OCI-LY1 (cell line): ENCODE data around the gene SPOCK1.

Source experiments
- H2AFZ ChIP-seq: fragments of 200-600 bp; sonication (generic), shearing (Covaris generic); 2 replicates; pipeline ENCODE4 v1.6.0; 2014; ENCODE audit warnings: antibody characterized with exemption, mild to moderate bottlenecking, low read length
- H3F3A ChIP-seq: fragments of 200-600 bp; sonication (generic), shearing (Covaris generic); 2 replicates; pipeline ENCODE4 v1.6.0; 2014; ENCODE audit warnings: mild to moderate bottlenecking, antibody characterized with exemption, low read length, moderate library complexity; ENCODE audit not compliant: insufficient read depth
- H3K27ac ChIP-seq: fragments of 200-600 bp; sonication (generic); 2 replicates; pipeline ENCODE4 v1.5.1; 2014; ENCODE audit warnings: low read length, mixed run types, mild to moderate bottlenecking, low read depth; ENCODE audit not compliant: poor library complexity, severe bottlenecking
- H3K27me3 ChIP-seq: fragments of 200-600 bp; sonication (generic); 2 replicates; pipeline ENCODE4 v1.6.0; 2014; ENCODE audit warnings: antibody characterized with exemption, mild to moderate bottlenecking, low read length, moderate library complexity; ENCODE audit not compliant: insufficient read depth
- H3K36me3 ChIP-seq: fragments of 200-600 bp; sonication (generic); 2 replicates; pipeline ENCODE4 v1.6.1; 2014; ENCODE audit warnings: mild to moderate bottlenecking, antibody characterized with exemption, low read length, moderate library complexity, mixed read lengths; ENCODE audit not compliant: insufficient read depth
- H3K4me1 ChIP-seq: fragments of 200-600 bp; sonication (generic); 2 replicates; pipeline ENCODE4 v1.5.1; 2014; ENCODE audit warnings: mild to moderate bottlenecking, low read length, moderate library complexity; ENCODE audit not compliant: insufficient read depth, severe bottlenecking
- H3K4me2 ChIP-seq: fragments of 200-600 bp; sonication (generic), shearing (Covaris generic); 2 replicates; pipeline ENCODE4 v1.6.1; 2014; ENCODE audit warnings: low read length
- H3K4me3 ChIP-seq: fragments of 200-600 bp; sonication (generic); 2 replicates; pipeline ENCODE4 v1.5.1; 2014; ENCODE audit warnings: low read length, low read depth, mild to moderate bottlenecking, mixed read lengths; ENCODE audit not compliant: poor library complexity, severe bottlenecking
- H3K79me2 ChIP-seq: fragments of 200-600 bp; shearing (Covaris generic); 2 replicates; pipeline ENCODE4 v1.6.1; 2016; ENCODE audit warnings: mixed run types, low read length, mixed read lengths; ENCODE audit not compliant: insufficient read depth
- H3K9ac ChIP-seq: fragments of 200-600 bp; sonication (generic), shearing (Covaris generic); 2 replicates; pipeline ENCODE4 v1.6.1; 2014; ENCODE audit warnings: mild to moderate bottlenecking, low read length, mixed read lengths
- H3K9me2 ChIP-seq: fragments of 200-600 bp; sonication (generic), shearing (Covaris generic); 2 replicates; pipeline ENCODE4 v1.6.1; 2014; ENCODE audit warnings: low read depth, mild to moderate bottlenecking, low read length, mixed read lengths
- H3K9me3 ChIP-seq: fragments of 200-600 bp; shearing (Covaris generic); 2 replicates; pipeline ENCODE4 v1.6.1; 2014; ENCODE audit warnings: low read length, mixed read lengths
- H4K20me1 ChIP-seq: fragments of 200-600 bp; sonication (generic), shearing (Covaris generic); 2 replicates; pipeline ENCODE4 v1.6.0; 2016; ENCODE audit warnings: mild to moderate bottlenecking, low read length; ENCODE audit not compliant: insufficient read depth
- CTCF ChIP-seq: fragments of 200-600 bp; sonication (generic), shearing (Covaris generic); IDR thresholded peaks from 2 replicates; pipeline ENCODE4 v1.5.1; 2017; ENCODE audit warnings: mild to moderate bottlenecking, antibody characterized with exemption, low read length, moderate library complexity, mixed read lengths
- EZH2 ChIP-seq: fragments of 200-600 bp; sonication (generic), shearing (Covaris generic); IDR thresholded peaks from 2 replicates; pipeline ENCODE4 v1.8.0; 2017; ENCODE audit warnings: borderline replicate concordance, mixed run types, mild to moderate bottlenecking, antibody characterized with exemption, low read length, moderate library complexity, mixed read lengths

The SPOCK1 gene

GRCh38 chr5:137516251-137516797 is 17.2 kb upstream of the SPOCK1 start:
- H3K9ac ChIP-seq = no peak overlapping the region
- H3K27ac ChIP-seq = no peak overlapping the region
- H2AFZ ChIP-seq = no peak overlapping the region
- H3K9me3 ChIP-seq = no peaks in the 10 kb centered on the region
- no peaks in the 10 kb centered on the region for H3K4me1 ChIP-seq
- no peaks in the 10 kb centered on the region for H3F3A ChIP-seq
- H4K20me1 ChIP-seq = no peaks in the 10 kb centered on the region
- no peaks in the 10 kb centered on the region for H3K79me2 ChIP-seq
- H3K9me2 ChIP-seq = no peaks in the 10 kb centered on the region
- H3K4me2 ChIP-seq = no peak overlapping the region
- H3K27me3 ChIP-seq = no peaks in the 10 kb centered on the region
- no peak overlapping the region for H3K4me3 ChIP-seq
- H3K36me3 ChIP-seq = no peaks in the 10 kb centered on the region
- no peak for TF ChIP-seq EZH2
- no peak for TF ChIP-seq CTCF

DNA sequence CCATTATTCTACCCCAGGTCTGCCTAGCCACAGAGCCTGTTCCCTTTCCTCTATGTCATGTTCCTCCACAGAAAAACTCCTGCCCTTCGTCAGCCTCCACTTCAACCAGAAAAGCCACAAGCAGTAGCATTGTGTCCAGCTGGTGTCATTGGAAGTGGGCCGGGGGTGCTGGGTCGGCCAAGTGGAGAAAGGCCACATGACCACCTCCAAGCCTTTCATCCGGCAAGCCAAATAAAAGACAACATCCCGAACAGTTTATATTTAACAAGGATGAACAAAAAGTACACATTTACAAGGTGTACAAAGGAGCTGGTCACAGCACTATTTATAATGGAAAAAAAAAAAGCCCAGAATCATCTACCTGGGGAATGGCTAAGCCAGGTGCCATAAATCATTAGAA is 16.1 kb upstream of the SPOCK1 start:
- H3K9ac ChIP-seq = no peak overlapping the region
- no peaks in the 10 kb centered on the region for H3F3A ChIP-seq
- no peaks in the 10 kb centered on the region for H4K20me1 ChIP-seq
- H2AFZ ChIP-seq = no peak overlapping the region
- TF ChIP-seq CTCF (no peak), EZH2 (no peak)
- H3K9me3 ChIP-seq = no peaks in the 10 kb centered on the region
- H3K4me3 ChIP-seq = no peak overlapping the region
- H3K36me3 ChIP-seq = no peaks in the 10 kb centered on the region
- H3K27me3 ChIP-seq = no peaks in the 10 kb centered on the region
- no peak overlapping the region for H3K27ac ChIP-seq
- H3K4me1 ChIP-seq = no peaks in the 10 kb centered on the region
- no peak overlapping the region for H3K4me2 ChIP-seq
- H3K9me2 ChIP-seq = no peaks in the 10 kb centered on the region
- no peaks in the 10 kb centered on the region for H3K79me2 ChIP-seq

GRCh38 chr5:137510671-137511070 is 11.5 kb upstream of the SPOCK1 start:
- Histone ChIP-seq H3K4me1 (no peaks in the 10 kb centered on the region), H3K27me3 (no peaks in the 10 kb centered on the region)
- TF ChIP-seq CTCF (no peak), EZH2 (no peak)

More at GRCh38 chr5:137510671-137511070, 11.5 kb upstream of the SPOCK1 start:
- no peak overlapping the region for H3K4me3 ChIP-seq
- H3K9me2 ChIP-seq = no peaks in the 10 kb centered on the region
- H3K9me3 ChIP-seq = no peaks in the 10 kb centered on the region
- no peak overlapping the region for H3K4me2 ChIP-seq
- no peak overlapping the region for H3K9ac ChIP-seq
- H3F3A ChIP-seq = no peaks in the 10 kb centered on the region
- no peak overlapping the region for H2AFZ ChIP-seq
- H3K36me3 ChIP-seq = no peaks in the 10 kb centered on the region
- no peaks in the 10 kb centered on the region for H4K20me1 ChIP-seq
- no peak overlapping the region for H3K27ac ChIP-seq
- no peaks in the 10 kb centered on the region for H3K79me2 ChIP-seq
